HUES64 (cell line): ENCODE measurements around the gene GALNTL6.

Experiments
- H3K27ac ChIP-seq: 2 replicates; pipeline ENCODE4 v1.7.0; 2013; ENCODE audit warnings: low read depth, low read length, inconsistent platforms
- H3K27me3 ChIP-seq: 2 replicates; pipeline ENCODE4 v1.6.1; 2013; ENCODE audit warnings: mild to moderate bottlenecking, low read length; ENCODE audit not compliant: insufficient read depth
- H3K36me3 ChIP-seq: 2 replicates; pipeline ENCODE4 v1.6.1; 2013; ENCODE audit warnings: mild to moderate bottlenecking, low read length; ENCODE audit not compliant: insufficient read depth
- H3K4me1 ChIP-seq: 2 replicates; pipeline ENCODE4 v1.6.1; 2013; ENCODE audit warnings: mild to moderate bottlenecking, low read length, moderate library complexity; ENCODE audit not compliant: insufficient read depth
- H3K4me3 ChIP-seq: 2 replicates; pipeline ENCODE4 v1.5.1; 2013; ENCODE audit warnings: mild to moderate bottlenecking, low read length, moderate library complexity
- H3K9ac ChIP-seq: 2 replicates; pipeline ENCODE4 v1.6.1; 2013; ENCODE audit warnings: mild to moderate bottlenecking, low read depth, low read length
- H3K9me3 ChIP-seq: 2 replicates; pipeline ENCODE4 v1.6.1; 2013; ENCODE audit warnings: low read depth, low read length; ENCODE audit not compliant: insufficient read depth
- WGBS: fragments of 150-250, 120-280 bp; methylation state at CpG from one replicate; pipeline ENCODE4 v1.1.7; 2013; ENCODE audit warnings: missing lambda C conversion rate; 5-methylcytosine and 5-hydroxymethylcytosine counted together

Gene GALNTL6

DNA sequence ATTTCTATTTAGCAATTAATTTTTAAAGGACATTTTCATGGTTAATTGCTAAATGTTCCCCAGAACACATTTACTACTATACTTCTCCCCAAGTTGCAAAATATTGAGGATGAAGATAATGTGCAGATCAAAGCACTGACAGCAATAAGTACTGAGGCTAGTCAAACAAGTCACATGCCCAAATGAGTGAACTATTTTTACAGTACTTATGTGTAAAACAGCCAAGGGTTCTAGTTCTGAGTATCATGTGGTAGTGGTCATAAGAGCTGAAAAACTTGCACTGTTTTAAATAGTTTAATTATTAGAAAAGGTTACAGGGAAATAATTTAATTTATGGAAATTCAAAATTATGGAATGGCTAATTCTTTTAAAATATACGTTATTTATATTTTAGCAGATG lies 3.8 kb downstream of the GALNTL6 start:
- no peaks in the 10 kb centered on the region for H3K36me3 ChIP-seq
- no peak overlapping the region for H3K27ac ChIP-seq
- H3K4me3 ChIP-seq = no peak overlapping the region
- H3K9me3 ChIP-seq = no peaks in the 10 kb centered on the region
- no peak overlapping the region for H3K9ac ChIP-seq
- peaks cover 44% of the 10 kb centered on the region for H3K27me3 ChIP-seq
- 0 out of 2 replicates have a peak, but pooled peaks cover 7% of the 10 kb centered on the region for H3K4me1 ChIP-seq
- no CpG with 5 or more reads among the region's 1 CpG for WGBS

DNA sequence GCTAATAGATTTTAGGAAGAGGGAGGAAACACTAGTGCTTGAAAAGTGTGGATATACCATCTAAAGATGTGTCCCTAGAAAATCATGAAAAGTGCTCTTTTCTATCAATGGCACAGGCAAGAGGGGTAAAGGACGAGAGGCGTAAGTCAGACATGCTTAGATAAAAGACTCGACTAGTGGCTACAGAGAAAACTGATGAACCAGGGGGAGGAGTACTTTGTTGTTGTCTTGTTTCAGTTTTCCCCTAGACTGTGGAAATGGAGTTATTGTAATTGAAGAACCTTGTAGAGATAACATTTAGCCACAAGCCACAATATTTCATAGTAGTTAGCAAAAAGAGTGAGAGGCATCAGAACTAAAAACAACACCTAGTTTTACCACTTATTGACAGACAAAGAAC lies 21.4 kb downstream of the GALNTL6 start:
- WGBS = 59% methylated on average over 3 of the region's 3 CpGs
- no peaks in the 10 kb centered on the region for H3K4me1 ChIP-seq
- H3K4me3 ChIP-seq = no peak overlapping the region
- H3K9ac ChIP-seq = no peak overlapping the region
- no peaks in the 10 kb centered on the region for H3K36me3 ChIP-seq
- H3K27me3 ChIP-seq = no peaks in the 10 kb centered on the region
- H3K27ac ChIP-seq = no peak overlapping the region
- H3K9me3 ChIP-seq = no peaks in the 10 kb centered on the region

GRCh38 chr4:171843456-171843855 lies 30.3 kb downstream of the GALNTL6 start:
- no peaks in the 10 kb centered on the region for H3K9me3 ChIP-seq
- no peak overlapping the region for H3K4me3 ChIP-seq
- 93% methylated on average over 1 of the region's 1 CpG for whole genome bisulfite sequencing
- H3K9ac ChIP-seq = no peak overlapping the region
- H3K4me1 ChIP-seq = no peaks in the 10 kb centered on the region
- no peaks in the 10 kb centered on the region for H3K36me3 ChIP-seq
- no peak overlapping the region for H3K27ac ChIP-seq
- H3K27me3 ChIP-seq = no peaks in the 10 kb centered on the region

GRCh38 chr4:171846232-171846631 lies 33.0 kb downstream of the GALNTL6 start:
- WGBS = no CpG with 5 or more reads among the region's 2 CpGs
- Histone ChIP-seq H3K27me3 (no peaks in the 10 kb centered on the region), H3K4me1 (peaks cover 7% of the 10 kb centered on the region; the same call in 1 of the 2 replicates), H3K36me3 (no peaks in the 10 kb centered on the region), H3K27ac (no peak overlapping the region), H3K9ac (no peak overlapping the region), H3K9me3 (no peaks in the 10 kb centered on the region), H3K4me3 (no peak overlapping the region)

DNA sequence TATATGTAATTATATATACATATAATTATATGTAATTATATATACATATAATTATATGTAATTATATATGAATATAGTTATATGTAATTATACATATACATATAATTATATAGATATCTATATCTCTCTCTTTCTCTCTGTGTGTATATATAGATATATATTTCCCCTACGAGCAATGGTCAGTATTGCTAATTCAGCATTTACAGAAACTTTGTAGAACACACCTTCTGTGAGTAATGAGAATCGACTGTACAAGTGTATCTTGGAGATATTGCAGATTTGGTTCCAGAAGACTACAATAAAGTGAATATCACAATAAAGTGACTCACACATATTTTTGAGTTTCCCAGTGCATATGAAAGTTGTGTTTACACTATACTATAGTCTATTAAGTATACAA lies 33.7 kb downstream of the GALNTL6 start:
- no peak overlapping the region for H3K9ac ChIP-seq
- no peak overlapping the region for H3K4me3 ChIP-seq
- no peaks in the 10 kb centered on the region for H3K36me3 ChIP-seq
- H3K27ac ChIP-seq = no peak overlapping the region
- peaks cover 7% of the 10 kb centered on the region; the same call in 1 of the 2 replicates for H3K4me1 ChIP-seq
- H3K27me3 ChIP-seq = no peaks in the 10 kb centered on the region
- no peaks in the 10 kb centered on the region for H3K9me3 ChIP-seq
- 100% methylated on average over 1 of the region's 2 CpGs for WGBS

DNA sequence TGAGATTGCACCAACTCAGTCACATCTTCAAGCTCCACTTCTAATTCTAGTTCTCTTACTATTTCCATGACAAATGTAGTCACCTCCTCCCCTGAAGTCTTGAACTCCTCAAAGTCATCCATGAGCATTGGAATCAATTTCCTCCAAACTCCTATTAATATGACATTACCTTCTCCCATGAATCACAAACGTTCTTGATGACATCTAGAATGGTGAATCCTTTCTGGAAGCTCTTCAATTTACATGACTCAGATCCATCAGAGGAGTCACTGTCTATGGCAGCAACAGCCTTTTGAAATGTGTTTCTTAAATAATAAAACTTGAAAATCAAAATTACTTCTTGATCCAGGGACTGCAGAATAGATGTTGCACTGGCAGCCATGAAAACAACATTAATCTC lies 34.5 kb downstream of the GALNTL6 start:
- no peak overlapping the region for H3K9ac ChIP-seq
- no peak overlapping the region for H3K27ac ChIP-seq
- 77% methylated on average over 1 of the region's 1 CpG for WGBS
- no peak overlapping the region for H3K4me3 ChIP-seq
- H3K36me3 ChIP-seq = no peaks in the 10 kb centered on the region
- no peaks in the 10 kb centered on the region for H3K9me3 ChIP-seq
- H3K27me3 ChIP-seq = no peaks in the 10 kb centered on the region
- peaks cover 7% of the 10 kb centered on the region; the same call in 1 of the 2 replicates for H3K4me1 ChIP-seq

- peaks cover 7% of the 10 kb centered on the region; the same call in 1 of the 2 replicates for H3K4me1 ChIP-seq
- H3K9me3 ChIP-seq = no peaks in the 10 kb centered on the region
- no peaks in the 10 kb centered on the region for H3K27me3 ChIP-seq
- no peak overlapping the region for H3K9ac ChIP-seq
- no peaks in the 10 kb centered on the region for H3K36me3 ChIP-seq
- H3K4me3 ChIP-seq = no peak overlapping the region
- WGBS = 87% methylated on average over 8 of the region's 8 CpGs
- no peak overlapping the region for H3K27ac ChIP-seq
These were observed 36.5 kb downstream of the GALNTL6 start for GRCh38 chr4:171849686-171850222.

- no peaks in the 10 kb centered on the region for H3K9me3 ChIP-seq
- no peaks in the 10 kb centered on the region for H3K27me3 ChIP-seq
- no peak overlapping the region for H3K9ac ChIP-seq
- no peak overlapping the region for H3K27ac ChIP-seq
- no peak overlapping the region for H3K4me3 ChIP-seq
- peaks cover 7% of the 10 kb centered on the region; the same call in 1 of the 2 replicates for H3K4me1 ChIP-seq
- no peaks in the 10 kb centered on the region for H3K36me3 ChIP-seq
These were observed 38.1 kb downstream of the GALNTL6 start for GRCh38 chr4:171851295-171851694.

DNA sequence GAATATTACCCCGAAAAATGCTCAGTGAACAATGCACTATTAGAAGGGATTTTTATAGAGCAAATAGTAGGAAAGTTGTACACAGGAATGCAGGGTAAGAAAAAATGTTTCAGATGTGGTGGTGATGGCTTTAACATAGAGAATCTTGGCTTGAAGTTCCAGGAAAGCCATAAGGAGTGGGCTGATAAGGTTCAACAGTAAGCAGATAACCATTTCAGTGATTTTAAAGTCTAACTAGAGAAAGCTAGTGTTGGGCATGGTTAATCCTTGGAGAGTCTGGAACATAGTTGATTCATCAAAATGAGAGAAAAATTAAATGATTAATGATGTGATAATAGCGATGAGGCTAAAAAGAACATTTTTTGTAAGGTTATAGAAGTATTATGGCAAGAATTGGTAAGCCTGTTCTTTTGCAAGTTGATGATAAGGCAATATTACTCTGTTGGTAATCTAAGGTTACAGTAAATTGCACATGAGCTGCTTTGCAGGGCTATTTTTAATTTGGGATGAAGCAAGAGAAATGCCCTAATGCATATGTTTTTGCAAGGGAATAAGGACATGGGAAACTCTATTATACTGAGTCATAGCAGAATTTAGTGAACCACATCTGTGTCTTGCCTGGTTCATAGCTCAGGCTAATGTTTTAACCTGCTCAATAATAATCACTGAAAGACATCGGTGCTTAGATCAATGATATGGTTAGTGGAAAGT lies 44.3 kb downstream of the GALNTL6 start:
- WGBS = 95% methylated on average over 2 of the region's 3 CpGs
- Histone ChIP-seq H3K27ac (no peak overlapping the region), H3K36me3 (no peaks in the 10 kb centered on the region), H3K9me3 (no peaks in the 10 kb centered on the region), H3K4me3 (no peak overlapping the region), H3K9ac (no peak overlapping the region), H3K27me3 (no peaks in the 10 kb centered on the region), H3K4me1 (no peaks in the 10 kb centered on the region)

DNA sequence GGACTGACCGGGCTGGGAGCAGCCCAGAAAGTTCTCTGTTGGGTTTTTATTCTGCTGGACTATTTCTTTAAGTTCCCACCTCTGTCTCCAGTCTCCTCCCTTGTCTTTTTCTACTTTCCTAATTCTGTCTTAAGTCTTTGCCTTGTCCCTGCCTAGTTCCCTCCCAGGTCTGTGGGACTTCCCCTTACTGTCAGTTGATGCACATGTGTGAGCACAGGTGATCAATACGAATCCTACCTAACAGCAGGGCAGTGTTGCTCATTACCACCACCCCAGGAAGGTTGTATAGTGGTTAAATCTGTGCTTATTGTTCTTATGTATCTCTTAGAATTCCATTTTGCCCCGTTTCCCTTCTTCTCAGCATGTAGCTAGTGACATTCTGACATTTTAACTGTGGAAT lies 62.1 kb downstream of the GALNTL6 start:
- peaks cover 9% of the 10 kb centered on the region for H3K4me1 ChIP-seq
- H3K27ac ChIP-seq = no peak overlapping the region
- H3K27me3 ChIP-seq = no peaks in the 10 kb centered on the region
- no peak overlapping the region for H3K9ac ChIP-seq
- no peaks in the 10 kb centered on the region for H3K36me3 ChIP-seq
- 73% methylated on average over 3 of the region's 3 CpGs for WGBS
- H3K9me3 ChIP-seq = no peaks in the 10 kb centered on the region
- H3K4me3 ChIP-seq = no peak overlapping the region

GRCh38 chr4:171876636-171877035 lies 63.4 kb downstream of the GALNTL6 start:
- Histone ChIP-seq H3K9ac (no peak overlapping the region), H3K9me3 (no peaks in the 10 kb centered on the region), H3K27me3 (no peaks in the 10 kb centered on the region), H3K27ac (no peak overlapping the region), H3K36me3 (no peaks in the 10 kb centered on the region), H3K4me1 (peaks cover 9% of the 10 kb centered on the region), H3K4me3 (no peak overlapping the region)
- WGBS = 90% methylated on average over 3 of the region's 4 CpGs
